ENCODE data around the gene EPHA8.

GRCh38 chr1:22606161-22606560 lies 42.9 kb downstream of the EPHA8 start:
- no peak for TF ChIP-seq GATA3 (IDR thresholded peaks at IDR 0.05; ENCODE audit: low read depth, low read length)
- no peak for TF ChIP-seq GATA2 (IDR thresholded peaks at IDR 0.05; ENCODE audit: low read depth, low read length)
